UCSD-AML1 (cell line): ENCODE results near the gene TRIM66.

Experiments used
- DNase-seq: peaks from one replicate; lab custom pipeline; 2025; ENCODE audit not compliant: unreplicated experiment; lab: John Stamatoyannopoulos, UW

The TRIM66 gene

DNA sequence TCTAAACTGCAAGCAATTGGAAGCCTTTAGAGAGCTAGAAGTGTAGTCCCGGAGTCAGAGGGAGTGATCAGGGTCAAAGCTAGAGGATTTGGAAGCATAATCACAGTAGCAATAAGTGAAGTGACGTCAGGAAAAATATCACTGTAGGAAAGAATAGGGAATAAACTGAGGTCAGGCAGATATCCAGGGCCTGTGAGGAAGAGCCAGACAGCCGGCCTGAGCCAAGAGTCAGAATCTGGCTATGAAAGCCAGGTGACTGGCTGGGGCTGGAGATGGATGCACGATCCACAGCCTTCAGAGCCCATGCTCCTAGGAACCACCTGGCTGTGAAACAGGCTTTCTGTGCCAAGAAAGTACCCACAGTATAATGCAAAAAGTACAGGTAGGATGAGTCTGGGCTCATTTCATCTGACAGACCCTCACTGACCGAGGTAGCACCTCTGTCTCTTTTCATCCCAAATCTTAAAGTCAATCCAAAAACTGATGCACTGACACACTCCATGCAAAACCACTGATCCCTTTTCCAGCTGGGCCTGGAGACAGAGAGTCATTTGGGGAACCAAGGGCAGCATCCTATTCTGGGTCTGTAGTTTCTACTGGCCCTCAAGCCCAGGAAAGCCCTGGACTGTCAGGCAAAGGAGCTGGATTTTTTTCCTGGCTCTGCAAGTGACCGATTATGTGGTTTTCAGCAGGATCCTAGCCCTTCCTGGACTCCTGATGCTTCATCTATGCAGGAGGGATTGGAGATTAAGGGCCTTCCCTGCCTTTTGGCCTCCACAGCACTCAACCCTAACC lies 21.3 kb downstream of the TRIM66 start:
- no peak for DNase-seq

DNA sequence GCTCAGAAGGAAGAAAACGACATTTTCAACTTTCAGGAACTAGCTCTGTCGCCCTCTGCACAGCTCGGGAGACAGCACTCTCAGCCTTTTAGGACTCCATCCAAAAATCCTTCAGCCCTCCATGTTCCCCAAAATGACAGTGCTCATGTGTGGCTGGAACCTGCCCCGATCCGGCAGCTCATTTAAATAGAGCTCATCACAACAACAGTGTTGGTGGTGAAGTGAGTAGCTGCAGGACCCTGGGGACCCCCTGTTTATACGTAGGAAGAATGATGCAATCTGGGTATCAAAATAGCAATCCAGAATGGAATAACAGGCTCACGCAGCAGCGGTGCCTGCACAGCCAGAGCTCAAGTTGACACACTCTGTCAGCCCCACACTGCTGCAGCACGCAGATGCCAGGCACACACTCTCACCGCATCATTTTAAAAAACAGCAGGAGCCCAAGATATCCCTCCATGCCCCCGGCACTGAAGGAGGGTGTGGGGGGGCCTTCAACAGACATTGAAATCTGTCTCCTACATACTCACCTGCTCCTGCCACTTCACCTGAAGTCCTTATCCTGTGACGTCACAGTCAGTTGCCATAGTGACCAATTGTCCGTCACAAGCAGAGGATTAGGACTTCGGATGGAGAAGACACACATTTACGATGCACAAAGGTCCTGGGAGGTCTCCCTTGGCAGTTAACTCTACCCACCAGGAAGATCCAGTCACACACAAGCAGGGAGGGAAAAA lies 24.0 kb downstream of the TRIM66 start:
- DNase-seq = no peak

DNA sequence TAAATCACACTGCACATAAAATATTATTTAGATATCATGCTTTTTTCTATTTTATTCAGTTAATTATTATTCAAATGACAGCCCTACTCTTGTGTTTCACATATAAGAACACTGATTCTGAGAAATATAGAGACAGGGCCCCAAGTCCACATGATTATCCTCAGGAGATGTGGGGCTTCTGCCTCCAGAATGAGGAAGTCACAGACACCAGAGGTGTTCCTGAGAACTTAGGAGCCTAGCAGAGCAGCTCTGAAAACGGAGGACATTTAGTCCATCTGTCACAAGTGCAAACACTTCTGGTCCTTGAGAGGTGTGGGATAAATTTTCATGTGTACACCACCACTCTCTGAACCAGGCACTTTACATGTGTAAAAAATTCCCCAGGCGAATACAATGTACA lies 26.2 kb downstream of the TRIM66 start:
- no peak for DNase-seq

DNA sequence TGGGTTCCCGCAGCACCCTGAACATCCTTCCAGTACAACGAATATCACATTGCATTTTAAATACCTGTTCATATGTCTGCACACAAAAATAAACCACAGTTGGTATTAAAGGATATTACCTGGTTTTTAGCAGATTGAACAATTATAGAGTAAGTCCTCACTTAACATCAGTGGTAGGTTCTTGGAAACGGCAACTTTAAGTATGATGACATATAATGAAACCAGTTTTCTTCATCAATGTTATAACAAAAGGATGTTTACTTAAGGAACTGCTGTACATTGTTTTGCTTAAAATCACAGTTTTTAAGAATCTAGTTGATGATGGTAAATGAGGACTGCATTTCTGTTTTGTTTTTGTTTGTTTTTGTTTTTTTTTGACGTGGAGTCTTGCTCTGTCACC lies 28.0 kb downstream of the TRIM66 start:
- no peak for DNase-seq

DNA sequence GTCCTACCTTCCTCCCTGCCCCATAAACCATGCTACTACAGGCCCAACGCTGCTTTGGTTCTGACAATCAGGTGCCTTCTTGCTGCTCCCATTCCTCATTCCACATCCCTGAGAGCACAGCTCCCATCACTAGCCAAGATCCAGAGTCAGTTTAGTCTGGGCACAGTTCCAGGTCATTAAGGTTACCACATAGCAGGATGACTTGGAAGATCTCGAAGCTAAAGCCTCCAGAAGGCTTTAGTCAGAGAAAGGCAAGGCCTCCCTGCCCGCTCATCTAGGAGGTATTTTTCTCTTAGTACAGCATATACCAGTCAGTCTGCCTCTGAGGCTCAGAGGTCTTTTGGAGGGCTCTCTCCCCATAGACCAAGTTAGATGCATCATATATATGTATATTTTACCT lies 30.3 kb downstream of the TRIM66 start:
- DNase-seq = no peak

DNA sequence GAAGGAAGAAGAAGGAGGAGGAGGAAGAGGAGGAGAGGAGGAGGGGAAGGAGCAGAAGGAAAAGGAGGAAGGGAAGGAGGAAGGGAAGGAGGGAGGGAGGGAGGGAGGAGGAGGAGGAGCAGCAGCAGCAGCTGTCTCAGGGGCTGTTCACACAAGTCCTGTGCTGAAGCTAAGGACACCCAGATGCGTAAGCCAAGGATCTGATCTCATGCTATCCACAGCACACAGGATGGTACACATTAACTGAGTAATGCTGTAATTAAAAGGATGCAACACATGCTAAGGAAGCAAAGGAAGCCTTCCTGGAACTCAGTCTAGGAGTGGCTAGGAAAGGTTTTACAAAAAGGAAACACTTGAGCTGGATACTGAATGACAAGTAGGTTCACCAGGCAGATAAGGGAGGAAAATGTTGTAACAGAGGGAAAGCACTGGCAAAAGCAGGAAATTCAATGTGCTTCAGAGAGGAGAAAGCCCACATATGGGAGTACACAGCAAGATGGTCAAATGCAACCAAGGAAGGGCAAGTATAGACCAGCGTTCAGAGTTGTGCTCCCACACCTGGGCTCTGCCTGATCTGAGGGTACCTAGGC lies 32.0 kb downstream of the TRIM66 start:
- no peak for DNase-seq

DNA sequence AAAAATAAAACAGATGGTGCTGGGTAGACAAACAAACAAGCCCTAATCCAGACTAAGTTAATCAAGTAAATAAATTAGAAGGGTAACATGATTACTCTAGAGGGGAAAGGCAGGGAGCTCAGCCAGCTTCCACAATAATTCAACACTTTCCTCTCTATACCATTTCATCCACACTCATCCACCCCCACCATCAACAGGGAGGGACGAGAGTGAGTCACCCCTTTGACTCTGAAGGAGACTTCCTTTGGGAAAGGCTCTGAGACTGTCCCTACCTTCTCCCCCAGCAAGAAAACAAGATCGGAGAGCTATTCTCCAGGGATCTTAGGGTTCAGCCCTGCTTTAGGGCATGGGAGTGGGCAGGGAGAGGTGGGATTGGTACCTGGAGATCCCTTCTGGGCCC lies 33.1 kb downstream of the TRIM66 start:
- no peak for DNase-seq

DNA sequence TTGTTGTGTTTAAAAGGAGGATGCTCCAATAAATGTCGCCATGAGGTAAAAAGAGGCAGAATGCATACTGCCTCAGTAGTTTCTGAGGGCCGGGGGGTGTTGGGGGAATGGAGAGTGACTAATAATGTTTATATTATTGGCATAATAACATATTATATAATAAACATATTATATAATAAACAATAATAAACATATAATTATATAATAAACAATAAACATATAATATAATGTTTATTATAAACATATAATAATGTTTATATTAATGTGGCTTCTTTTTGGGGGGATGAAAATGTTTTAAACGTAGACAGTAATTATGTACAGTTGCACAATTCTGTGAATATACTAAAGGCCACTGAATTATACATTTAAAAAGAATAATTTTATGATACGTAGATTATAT lies 35.6 kb downstream of the TRIM66 start:
- DNase-seq = no peak

DNA sequence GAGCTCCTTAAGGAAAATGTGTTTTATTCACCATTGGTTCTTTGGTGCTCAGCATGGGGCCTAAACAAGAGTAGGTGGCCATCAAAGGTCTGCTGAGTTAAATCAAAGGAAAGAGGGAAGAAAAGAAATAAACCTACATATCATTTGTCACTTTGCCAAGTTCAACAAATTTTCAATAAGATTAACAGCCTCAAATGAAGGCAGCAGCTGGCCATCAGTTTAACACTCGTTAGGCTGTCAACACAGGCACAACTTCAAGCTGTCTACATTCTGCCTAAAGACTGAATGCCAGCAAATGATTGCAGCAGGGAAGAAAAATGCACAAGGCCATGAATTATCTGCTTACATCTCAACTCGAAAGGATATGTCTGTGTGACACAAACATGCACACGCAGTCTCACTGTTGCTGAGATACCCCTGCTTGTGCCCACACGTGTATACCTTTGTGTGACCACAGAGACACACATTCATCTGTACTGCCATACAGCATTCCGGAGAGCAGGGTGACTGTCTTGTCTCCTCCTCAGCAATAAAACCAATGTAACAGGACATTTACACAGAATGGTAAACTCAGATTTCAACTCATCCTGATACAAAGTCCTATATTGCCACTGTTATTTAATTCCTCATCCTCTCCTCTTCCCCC lies 40.1 kb downstream of the TRIM66 start:
- DNase-seq = no peak

DNA sequence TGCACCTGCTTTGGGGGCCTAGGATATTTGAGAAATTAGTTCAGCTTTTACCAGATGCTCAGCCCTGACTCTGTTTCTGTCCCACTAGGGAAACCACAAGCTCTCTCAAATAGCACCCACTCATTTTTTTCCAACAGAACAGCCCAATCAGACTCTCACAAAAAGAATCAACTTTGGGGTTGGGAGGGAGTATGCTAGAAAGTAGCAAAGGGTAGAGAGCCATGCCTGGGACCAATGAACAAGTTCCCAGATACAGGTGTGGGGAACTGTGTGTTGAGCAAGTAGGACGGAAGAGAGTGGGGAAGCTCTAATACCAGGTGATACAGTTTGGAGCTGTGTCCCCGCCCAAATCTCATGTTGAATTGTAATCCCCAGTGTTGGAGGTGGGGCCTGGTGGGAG lies 41.1 kb downstream of the TRIM66 start:
- no peak for DNase-seq

DNA sequence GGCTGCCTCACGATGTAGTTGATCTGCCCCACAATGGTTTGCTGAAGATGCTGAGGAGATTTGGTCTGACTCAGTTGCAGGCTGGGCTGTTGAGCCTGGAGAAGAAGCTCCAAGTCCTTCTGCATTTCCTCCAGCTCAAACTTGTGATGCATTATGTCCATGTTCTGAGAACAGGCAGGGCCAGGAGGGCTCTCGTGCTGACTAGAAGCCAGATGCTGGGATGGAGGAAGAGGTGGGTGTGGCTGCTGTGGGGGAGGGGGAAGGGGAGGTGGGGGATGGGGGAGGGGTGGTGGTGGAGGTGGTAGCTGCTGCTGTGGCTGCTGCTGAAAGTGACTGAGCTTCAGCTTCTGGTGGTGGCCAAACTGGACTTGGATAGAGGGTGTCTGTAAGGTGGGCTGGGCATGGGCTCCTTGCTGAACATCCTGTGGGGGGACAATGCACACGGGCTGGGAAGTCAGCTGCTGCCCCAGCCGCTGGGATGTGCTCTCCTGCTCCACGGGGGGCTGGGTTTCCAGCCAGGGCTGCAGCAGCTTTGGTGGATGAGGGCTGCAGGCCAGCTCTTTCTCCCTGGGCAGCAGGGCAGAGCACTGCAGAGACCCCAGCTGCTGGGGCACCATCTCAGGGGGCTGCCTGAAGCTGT lies 42.1 kb downstream of the TRIM66 start:
- no peak for DNase-seq

DNA sequence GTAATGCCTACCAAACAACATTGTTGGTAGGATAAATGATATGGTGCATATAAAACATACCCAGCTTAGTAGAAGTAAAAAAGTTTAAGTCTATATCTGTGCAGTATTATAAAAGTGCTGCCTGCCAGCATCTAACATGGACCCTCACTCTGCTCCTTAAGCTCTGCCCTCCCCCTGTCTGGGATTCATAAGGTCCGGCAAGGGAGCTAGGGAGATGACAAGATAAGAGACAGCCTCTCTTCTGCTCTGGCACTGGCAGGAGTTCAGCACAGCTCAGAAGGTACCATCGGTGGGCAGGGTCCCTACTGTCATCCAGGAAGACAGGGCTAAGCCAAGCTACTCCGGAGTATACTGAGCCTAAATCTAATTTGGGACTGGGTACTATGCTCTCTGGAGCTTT lies 42.8 kb downstream of the TRIM66 start:
- no peak for DNase-seq

DNA sequence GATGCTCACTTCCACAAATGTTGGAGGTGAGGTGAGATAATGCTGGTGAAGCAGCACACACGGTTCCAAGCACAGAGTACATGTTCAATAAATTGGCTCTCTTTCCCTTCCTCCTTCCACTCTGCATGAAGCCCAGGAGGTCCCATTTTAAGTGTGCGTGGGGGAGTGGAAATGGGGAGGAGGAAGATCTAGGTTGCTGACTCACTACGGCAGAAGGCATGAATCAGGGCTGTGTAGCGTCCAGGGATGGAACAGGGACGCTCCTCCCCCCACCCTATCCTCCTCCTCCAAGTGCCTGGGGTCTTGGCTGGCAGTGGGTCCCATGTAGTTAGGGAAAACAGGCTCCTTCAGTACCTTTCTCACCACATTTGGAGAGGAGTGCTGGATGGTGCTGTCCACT lies 44.2 kb downstream of the TRIM66 start:
- DNase-seq = no peak

DNA sequence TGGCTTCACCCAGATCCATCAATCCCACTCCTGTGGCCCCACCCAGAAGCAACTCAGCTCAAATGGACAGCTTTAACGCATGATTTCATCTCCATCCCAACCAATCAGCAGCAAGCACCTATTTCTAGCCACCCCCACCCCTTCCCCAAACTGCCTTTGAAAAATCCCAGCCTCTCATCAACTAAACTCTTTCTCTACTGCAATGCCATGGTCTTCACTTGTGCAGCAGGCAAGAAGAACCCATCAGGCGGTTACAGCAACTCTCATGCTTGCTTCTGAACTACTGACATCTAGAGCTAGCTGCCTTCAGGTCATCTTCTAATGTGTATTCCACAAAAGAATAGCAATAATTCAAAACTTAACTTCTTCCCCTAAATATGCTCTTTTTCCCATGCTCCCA lies 46.3 kb downstream of the TRIM66 start:
- no peak for DNase-seq

DNA sequence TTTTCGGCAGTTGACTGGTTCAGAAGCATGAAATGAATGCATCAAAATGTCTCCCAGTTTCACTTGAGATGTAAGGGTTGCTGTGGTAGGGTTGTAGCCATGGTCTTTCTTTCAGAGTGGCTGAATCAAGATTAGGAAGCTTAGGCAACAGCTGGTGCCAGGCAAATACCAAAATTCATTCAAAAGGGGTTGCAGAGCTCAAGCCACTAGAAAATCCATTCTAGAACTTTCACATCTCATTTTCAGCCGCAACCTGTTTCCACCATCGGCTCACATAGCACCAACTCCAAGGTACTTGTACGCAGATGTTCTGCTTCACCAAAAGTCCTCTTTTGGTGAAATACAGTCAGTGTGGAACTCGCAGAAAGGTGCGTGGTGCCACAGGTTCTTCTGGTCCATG lies 48.0 kb downstream of the TRIM66 start:
- DNase-seq = no peak

DNA sequence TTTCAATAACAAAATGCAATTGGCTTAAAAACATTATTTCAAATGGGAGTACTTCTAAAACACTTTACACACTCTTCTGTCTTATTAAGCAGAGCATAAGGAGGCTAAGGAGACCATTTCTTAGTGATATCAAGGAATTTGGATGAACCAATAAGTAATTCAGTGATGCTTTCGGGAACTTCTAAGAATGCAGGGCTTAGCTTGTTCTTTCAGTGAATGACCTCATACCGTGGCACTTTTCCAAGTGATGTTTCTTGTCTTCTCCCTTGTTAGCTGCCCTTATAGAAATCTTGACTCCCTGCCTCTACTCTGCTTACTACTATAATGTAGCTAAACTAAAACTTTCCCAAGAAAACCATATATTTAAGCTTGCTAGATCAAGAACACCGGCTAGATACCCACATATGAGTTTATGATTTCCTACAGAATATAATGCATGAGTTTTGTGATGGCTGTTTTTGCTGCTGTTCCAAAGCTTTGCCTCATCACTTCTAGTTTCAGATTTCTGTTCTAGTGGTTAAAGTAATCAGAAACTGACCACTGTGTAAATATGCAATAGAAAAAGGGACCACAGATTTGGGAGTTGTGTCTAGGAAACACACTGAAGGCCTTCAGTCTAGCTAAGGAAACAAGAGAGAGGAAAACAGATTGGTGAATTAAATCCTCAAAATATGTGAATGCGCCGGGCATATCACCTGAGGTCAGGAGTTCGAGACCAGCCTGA lies 50.9 kb downstream of the TRIM66 start:
- no peak for DNase-seq

DNA sequence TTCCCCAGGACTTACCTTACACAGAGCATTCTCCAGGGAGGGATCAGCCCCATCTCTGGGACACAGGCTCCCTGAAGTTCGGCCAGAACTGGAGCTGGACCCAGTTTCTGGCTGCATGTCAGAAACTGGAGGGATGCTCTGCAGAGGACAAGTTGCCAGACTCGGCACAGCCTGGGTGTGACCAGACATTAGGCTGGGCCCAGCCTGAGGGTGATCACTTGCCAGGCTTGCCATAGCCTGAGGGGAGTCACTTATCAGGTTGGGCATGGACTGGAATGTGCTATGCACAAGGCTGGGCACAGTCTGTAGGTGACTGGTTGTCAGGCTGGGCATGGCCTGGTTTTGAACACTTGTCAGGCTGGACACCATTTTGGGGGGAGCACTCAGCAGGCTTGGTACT lies 57.8 kb downstream of the TRIM66 start:
- DNase-seq = no peak

DNA sequence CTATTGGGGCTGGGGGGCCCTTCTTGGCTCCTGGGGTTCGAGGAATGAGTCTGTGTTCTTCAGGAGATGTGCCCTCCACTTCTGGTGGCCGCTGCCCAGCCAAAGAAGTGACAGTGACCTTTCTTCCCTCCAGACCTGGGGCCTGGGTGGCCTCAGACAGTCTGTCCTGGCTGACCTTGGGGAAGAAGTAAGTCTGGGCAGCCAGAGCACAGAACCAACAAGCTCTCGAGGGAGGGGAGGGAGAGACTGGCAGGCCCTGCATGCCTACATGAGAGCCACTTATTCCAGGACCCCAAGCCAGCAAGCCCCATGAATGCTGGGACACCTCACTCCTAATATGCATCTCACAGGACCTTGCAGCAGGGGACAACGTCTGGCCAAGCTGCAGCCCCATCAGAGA lies 61.3 kb downstream of the TRIM66 start:
- DNase-seq = no peak

DNA sequence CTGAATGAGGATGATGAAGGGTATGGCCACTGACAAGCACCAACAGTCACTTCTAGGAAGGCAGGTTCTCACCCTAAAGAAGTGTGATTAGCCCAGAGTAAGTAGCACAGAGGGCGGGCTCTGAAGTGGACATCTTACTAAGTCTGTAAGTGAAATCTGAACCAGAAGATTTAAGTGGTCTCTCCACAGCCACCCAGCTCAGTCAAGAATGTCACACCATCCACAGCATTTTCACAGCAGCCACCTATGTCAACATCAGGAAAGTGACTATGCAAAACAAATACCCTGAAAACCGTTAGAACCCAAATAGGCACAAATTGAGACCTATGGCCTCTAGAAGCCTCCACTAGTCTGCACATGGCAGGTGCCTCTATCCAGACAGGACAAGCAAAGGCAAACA lies 65.4 kb downstream of the TRIM66 start:
- DNase-seq = no peak

DNA sequence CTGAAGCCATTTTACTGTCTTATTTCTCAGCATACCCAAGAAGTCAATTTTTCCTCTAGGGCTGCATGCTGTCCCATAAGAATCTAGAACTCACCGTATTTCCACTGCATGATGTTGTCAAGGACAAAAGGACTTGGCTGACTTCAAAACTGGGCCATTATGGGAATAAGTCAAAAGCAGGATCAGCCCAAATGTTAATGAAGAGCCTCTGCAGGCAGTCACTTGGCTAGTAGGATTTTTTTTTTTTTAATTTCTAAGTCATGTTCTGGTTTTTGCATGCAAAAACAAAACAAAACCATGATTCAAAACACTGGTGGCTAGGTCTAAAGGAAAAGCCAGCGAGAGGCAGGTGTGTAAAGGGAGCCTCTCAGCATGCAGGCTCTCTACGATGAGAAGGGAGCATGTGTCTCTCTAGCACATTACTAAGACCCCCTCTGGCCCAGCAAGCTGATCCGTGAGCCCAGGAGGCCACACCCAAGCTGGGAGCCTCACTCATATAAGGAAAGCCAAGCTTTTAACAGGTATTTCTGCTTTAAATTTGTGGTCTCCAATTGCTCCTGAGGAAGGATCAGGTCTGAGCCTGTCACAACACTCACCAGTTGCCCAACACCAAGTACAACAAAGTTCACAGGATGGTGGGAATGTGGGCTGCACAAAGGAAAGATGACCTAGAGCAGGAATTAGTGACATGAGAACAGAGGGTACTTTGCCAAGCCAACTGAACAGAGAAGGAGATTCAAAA lies 67.0 kb downstream of the TRIM66 start:
- DNase-seq = no peak
